ENCODE data around the gene ADGRG3. TPM values are rescaled to one million over a fixed set of nuclear protein-coding genes. Genes with fewer than 3 reads are reported as not detected.

ADGRG3 gene
- total RNA-seq, 1 experiment from 2014 or later: 0.46 TPM

GRCh38 chr16:57623251-57624043, 44.7 kb upstream of the ADGRG3 start:
- H3K36me3 Mint-ChIP-seq (ENCODE audit: insufficient read depth in 1 of 3, low read depth in 3 of 3): no peaks in the 10 kb centered on the region; a peak in 1 of 7 replicates
- Histone ChIP-seq H3K27me3 (ENCODE audit: insufficient read depth, low read length) (no peaks in the 10 kb centered on the region), H2BK12ac (ENCODE audit: insufficient read length, low read depth, low read length) (no peak overlapping the region), H3K23ac (ENCODE audit: insufficient read length, low read depth, low read length) (no peak overlapping the region), H3K23me2 (ENCODE audit: insufficient read length, low read depth, low read length, poor library complexity, severe bottlenecking) (peaks cover under 1% of the 10 kb centered on the region), H3T11ph (ENCODE audit: low read length) (no peak overlapping the region), H3K27ac (ENCODE audit: insufficient read length, low read depth, low read length) (no peak overlapping the region), H3K18ac (ENCODE audit: insufficient read length, low read depth, low read length) (peak overlapping the region; percentile 63), H3K9ac (ENCODE audit: extremely low read depth, insufficient read length, low read length) (no peak overlapping the region), H2BK5ac (ENCODE audit: insufficient read length, low read length) (no peak overlapping the region), H3K56ac (ENCODE audit: insufficient read length, low read depth, low read length) (no peak overlapping the region), H4K8ac (replicated peaks; ENCODE audit: insufficient read length, low read depth, low read length) (no peak overlapping the region), H2BK120ac (ENCODE audit: low read depth, low read length, poor library complexity, severe bottlenecking) (no peak overlapping the region), H3K14ac (ENCODE audit: insufficient read depth, low read length) (peak overlapping the region; percentile 61; the same call in 1 of the 2 replicates), H3K9me3 (ENCODE audit: control insufficient read depth, low read depth, low read length) (no peaks in the 10 kb centered on the region), H3K4ac (ENCODE audit: low read depth, low read length) (no peak overlapping the region), H2BK15ac (ENCODE audit: low read depth, low read length) (no peak overlapping the region), H2AK5ac (ENCODE audit: insufficient read length, low read length) (no peak overlapping the region), H4K20me1 (ENCODE audit: control insufficient read depth, insufficient read depth, insufficient read length) (no peaks in the 10 kb centered on the region), H2BK20ac (ENCODE audit: low read depth, low read length, poor library complexity, severe bottlenecking) (no peak overlapping the region), H3K79me2 (ENCODE audit: insufficient read depth, low read length) (no peaks in the 10 kb centered on the region), H4K5ac (ENCODE audit: insufficient read length, low read depth, low read length) (no peak overlapping the region), H3K4me2 (ENCODE audit: insufficient read depth, insufficient read length, low read length) (no peak overlapping the region), H3K4me1 (ENCODE audit: insufficient read depth, low read length) (no peaks in the 10 kb centered on the region), H3K79me1 (ENCODE audit: insufficient read depth, low read depth, low read length, poor library complexity, severe bottlenecking) (no peaks in the 10 kb centered on the region), H4K91ac (ENCODE audit: insufficient read length, low read depth, low read length) (no peak overlapping the region), H2AFZ (ENCODE audit: low read length) (no peak overlapping the region)
- H3K27ac Mint-ChIP-seq: 0 out of 7 replicates have a peak overlapping the region, but pooled peaks of 1 of the 3 experiments have one; percentile 9
- H3K4me3 Mint-ChIP-seq: no peak overlapping the region
- no peaks in the 10 kb centered on the region for H3K9me3 Mint-ChIP-seq
- no peak for TF ChIP-seq CTCF (conservative IDR thresholded peaks at IDR 0.05)
- WGBS (ENCODE audit: extremely low coverage, insufficient read length, low lambda C conversion rate): no CpG with 5 or more reads among the region's 17 CpGs
- peaks cover 36 to 83% of the 10 kb centered on the region in 2 experiments for H3K4me1 Mint-ChIP-seq
- DNase-seq: peak; percentile 50
- H3K27me3 Mint-ChIP-seq (ENCODE audit: low read depth): peaks cover 12% of the 10 kb centered on the region
